IPS DF 6.9 (cell line): ENCODE results near the gene PRPS1.
"Not testable (repeated sequence)": the region's sequence is repeated elsewhere in the genome, so short reads cannot be mapped to it uniquely, and the experiment has no call there.

Source experiments
- DNase-seq: peaks from one replicate; pipeline ENCODE4 v3.0.0-alpha.2; 2013; ENCODE audit warnings: low read depth, low spot score
- H3K27ac ChIP-seq: one replicate; pipeline ENCODE4 v1.5.1; 2013; ENCODE audit warnings: low read length, control low read depth
- H3K27me3 ChIP-seq: 2 replicates; pipeline ENCODE4 v1.6.1; 2013; ENCODE audit warnings: mild to moderate bottlenecking, low read length; ENCODE audit not compliant: control insufficient read depth, insufficient read depth
- H3K36me3 ChIP-seq: 2 replicates; pipeline ENCODE4 v1.6.1; 2013; ENCODE audit warnings: low read length; ENCODE audit not compliant: control insufficient read depth, insufficient read depth
- H3K4me1 ChIP-seq: 2 replicates; pipeline ENCODE4 v1.6.1; 2013; ENCODE audit warnings: low read length; ENCODE audit not compliant: control insufficient read depth, insufficient read depth
- H3K4me3 ChIP-seq: 2 replicates; pipeline ENCODE4 v1.5.1; 2013; ENCODE audit warnings: mild to moderate bottlenecking, low read length
- H3K9me3 ChIP-seq: 2 replicates; pipeline ENCODE4 v1.6.1; 2013; ENCODE audit warnings: low read length, inconsistent platforms; ENCODE audit not compliant: control insufficient read depth, insufficient read depth
- WGBS: extraction: QIAGEN DNeasy Blood & Tissue Kit; methylation state at CpG from one replicate; pipeline ENCODE4 v1.1.7; 2013; ENCODE audit warnings: mixed read lengths, missing lambda C conversion rate; ENCODE audit not compliant: insufficient read length, insufficient coverage; 5-methylcytosine and 5-hydroxymethylcytosine counted together

PRPS1 gene

DNA sequence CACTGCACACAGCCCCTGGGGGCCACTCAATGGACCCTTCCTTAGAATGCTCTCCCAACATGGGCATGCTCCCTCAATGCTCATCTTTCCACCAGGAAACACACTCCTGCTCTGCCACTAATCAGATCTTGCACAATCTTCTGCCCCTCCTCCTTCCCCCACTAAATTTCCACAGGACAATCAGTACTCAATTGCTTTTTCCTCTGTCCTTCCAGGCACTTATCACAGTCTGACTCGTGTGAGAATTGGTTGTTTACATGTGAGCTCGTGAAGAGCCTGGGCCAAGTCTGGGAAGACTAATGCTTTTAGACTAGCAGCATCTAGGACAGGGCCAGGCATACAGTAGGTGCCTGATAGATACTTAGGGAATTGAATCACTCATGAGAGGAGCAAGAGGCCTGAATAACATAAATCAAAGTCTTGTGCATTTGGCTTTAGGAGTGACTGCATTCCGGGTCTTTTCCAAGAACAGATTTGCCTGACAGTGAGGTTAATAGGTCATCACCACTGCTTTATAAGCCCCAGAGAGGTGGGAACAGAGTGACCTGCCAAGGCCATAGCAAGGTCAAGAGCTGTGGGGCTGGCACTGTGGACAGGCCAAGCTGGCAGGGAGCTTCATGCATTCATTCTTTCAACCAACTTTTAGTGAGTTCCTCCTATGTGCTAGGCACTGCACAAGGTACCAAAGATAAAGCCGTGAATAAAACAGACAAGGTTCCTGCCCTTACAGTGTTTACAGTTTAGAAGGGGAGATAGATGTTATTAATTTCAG, 55.0 kb downstream of the PRPS1 start:
- WGBS: no CpG with 5 or more reads among the region's 4 CpGs

DNA sequence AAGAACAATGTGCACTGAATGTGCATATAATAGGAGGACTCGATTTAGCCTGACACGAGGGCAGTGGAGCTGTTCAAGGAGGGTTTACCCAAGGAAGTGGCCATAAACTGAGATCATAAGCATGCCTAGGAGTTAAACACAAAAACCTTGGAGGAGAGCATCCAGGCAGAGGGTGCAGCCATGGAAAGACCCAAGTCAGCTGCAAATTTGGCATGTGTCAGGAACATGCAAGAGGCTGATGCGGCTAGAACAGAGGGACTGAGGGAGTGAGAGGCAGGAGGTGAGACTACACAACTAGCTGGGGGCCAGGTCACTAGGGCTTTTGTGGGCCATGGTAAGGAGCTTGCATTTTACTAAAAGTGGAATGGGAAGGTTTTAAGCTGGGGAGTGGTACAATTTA, 55.6 kb downstream of the PRPS1 start:
- Histone ChIP-seq H3K27me3 (no peaks in the 10 kb centered on the region), H3K36me3 (no peaks in the 10 kb centered on the region), H3K27ac (no peak overlapping the region), H3K4me3 (no peak overlapping the region), H3K9me3 (no peaks in the 10 kb centered on the region), H3K4me1 (no peaks in the 10 kb centered on the region)
- DNase-seq: no peak
- no CpG with 5 or more reads among the region's 3 CpGs for WGBS

More for the DNA sequence above, 55.0 kb downstream of the PRPS1 start:
- H3K9me3 ChIP-seq: no peaks in the 10 kb centered on the region
- no peaks in the 10 kb centered on the region for H3K36me3 ChIP-seq
- no peak for DNase-seq
- no peaks in the 10 kb centered on the region for H3K27me3 ChIP-seq
- H3K27ac ChIP-seq: no peak overlapping the region
- no peak overlapping the region for H3K4me3 ChIP-seq
- H3K4me1 ChIP-seq: no peaks in the 10 kb centered on the region

DNA sequence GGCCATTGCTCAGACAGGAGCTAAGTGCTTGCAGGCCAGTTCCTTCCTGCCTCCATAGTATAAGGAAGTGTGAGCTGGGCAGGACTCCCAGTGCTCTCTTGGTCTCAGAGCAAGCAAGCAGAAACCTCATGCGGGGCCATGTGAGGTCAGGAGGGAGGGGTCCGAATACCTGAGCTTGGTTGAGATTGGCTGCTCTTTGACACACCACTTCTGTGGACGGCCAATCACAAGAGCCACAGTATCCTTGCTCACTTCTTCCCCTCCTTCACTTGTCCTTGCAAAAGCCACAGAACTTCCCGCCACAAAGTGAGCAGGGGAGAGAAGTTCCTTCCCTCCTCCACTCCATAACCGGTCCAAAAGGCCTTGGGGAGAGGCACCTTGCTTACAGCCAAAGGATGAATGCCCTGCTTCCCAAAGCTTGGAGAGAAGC, 56.7 kb downstream of the PRPS1 start:
- no peak overlapping the region for H3K27ac ChIP-seq
- no peak for DNase-seq
- no CpG with 5 or more reads among the region's 5 CpGs for WGBS

DNA sequence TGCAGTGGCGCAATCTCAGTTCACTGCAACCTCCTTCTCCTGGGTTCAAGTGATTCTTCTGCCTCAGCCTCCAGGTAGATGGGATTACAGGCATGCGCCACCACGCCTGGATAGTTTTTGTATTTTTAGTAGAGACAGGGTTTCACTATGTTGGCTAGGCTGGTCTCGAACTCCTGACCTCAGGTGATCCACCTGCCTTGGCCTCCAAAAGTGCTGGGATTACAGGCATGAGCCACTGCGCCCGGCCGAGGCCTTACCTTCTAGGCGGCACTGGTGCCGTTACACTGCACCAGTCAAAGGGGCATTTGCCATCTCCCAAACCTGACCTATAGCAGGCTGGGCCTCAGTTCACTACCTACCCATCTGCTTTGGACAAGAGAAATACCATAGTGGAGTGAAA, 57.3 kb downstream of the PRPS1 start:
- H3K36me3 ChIP-seq, DNase-seq, H3K27ac ChIP-seq, H3K4me1 ChIP-seq, H3K27me3 ChIP-seq, H3K4me3 ChIP-seq, H3K9me3 ChIP-seq: not testable (repeated sequence)
- WGBS: no CpG with 5 or more reads among the region's 9 CpGs

More for the DNA sequence above, 56.7 kb downstream of the PRPS1 start:
- no peaks in the 10 kb centered on the region for H3K9me3 ChIP-seq
- H3K4me1 ChIP-seq: no peaks in the 10 kb centered on the region
- no peaks in the 10 kb centered on the region for H3K27me3 ChIP-seq
- no peak overlapping the region for H3K4me3 ChIP-seq
- H3K36me3 ChIP-seq: no peaks in the 10 kb centered on the region

DNA sequence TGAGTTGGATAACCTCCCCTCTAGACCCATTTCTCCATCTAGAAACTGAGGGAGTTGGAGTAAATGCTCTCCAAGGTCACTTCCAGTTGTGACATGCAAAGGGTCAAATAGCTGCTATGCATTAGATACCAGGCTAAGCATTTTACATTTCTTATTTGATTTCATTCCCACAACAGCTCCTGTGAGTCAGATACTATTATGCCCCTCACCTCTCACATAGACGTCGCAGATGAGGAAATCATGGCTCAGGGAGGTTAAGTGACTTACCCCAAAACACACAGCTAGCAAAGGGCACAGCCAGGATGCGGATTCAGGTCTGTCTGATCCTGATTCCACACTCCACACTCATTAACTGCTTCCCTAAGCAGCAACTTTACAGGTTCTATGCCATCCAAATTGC, 57.7 kb downstream of the PRPS1 start:
- H3K27me3 ChIP-seq: no peaks in the 10 kb centered on the region
- no peak for DNase-seq
- H3K9me3 ChIP-seq: no peaks in the 10 kb centered on the region
- H3K4me3 ChIP-seq: no peak overlapping the region
- H3K4me1 ChIP-seq: no peaks in the 10 kb centered on the region
- no CpG with 5 or more reads among the region's 3 CpGs for WGBS
- no peak overlapping the region for H3K27ac ChIP-seq
- H3K36me3 ChIP-seq: no peaks in the 10 kb centered on the region

DNA sequence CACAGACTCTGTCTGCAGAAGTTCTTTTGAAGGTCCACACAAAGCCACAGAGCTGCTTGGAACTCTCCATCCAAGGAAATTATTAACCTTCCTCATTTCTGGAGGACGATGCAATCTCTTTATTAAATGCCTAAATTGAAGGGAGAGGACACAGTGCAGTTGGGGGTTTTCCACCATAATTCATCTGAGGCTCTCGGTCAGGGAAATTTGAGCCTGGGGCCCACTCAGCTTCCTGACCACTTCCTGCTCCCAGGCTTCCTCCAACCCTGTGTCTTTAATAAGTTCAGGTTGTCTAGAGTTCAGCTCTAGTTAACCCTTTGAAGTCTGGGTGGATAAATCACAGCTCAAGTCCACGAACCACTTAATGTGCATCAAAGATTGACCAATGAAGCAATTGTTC, 58.5 kb downstream of the PRPS1 start:
- H3K9me3 ChIP-seq: no peaks in the 10 kb centered on the region
- no peaks in the 10 kb centered on the region for H3K27me3 ChIP-seq
- DNase-seq: no peak
- no peak overlapping the region for H3K4me3 ChIP-seq
- no peaks in the 10 kb centered on the region for H3K4me1 ChIP-seq
- no peaks in the 10 kb centered on the region for H3K36me3 ChIP-seq
- no CpG with 5 or more reads among the region's 3 CpGs for WGBS
- H3K27ac ChIP-seq: no peak overlapping the region

DNA sequence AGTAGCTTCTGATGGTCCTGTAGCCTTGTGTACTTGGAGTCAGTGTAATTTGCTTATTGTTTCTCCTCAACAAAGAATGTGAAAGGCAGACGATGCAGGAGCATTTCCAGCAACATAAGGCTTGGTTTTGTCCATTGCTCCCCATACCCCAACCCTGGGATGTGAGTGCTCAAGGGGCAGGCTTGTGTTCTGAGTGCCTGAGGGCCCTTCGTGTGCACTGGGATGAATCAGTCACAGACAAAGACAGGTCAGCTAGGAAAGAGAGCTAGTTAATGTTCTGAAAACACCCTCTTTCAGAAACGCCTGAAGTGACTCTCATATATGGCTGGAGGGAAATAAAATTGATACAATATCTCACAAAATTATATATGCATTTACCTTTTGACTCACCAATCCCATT, 59.1 kb downstream of the PRPS1 start:
- no peak for DNase-seq
- no peak overlapping the region for H3K27ac ChIP-seq
- WGBS: no CpG with 5 or more reads among the region's 3 CpGs
- no peaks in the 10 kb centered on the region for H3K36me3 ChIP-seq
- H3K4me3 ChIP-seq: no peak overlapping the region
- H3K9me3 ChIP-seq: no peaks in the 10 kb centered on the region
- no peaks in the 10 kb centered on the region for H3K4me1 ChIP-seq
- no peaks in the 10 kb centered on the region for H3K27me3 ChIP-seq

DNA sequence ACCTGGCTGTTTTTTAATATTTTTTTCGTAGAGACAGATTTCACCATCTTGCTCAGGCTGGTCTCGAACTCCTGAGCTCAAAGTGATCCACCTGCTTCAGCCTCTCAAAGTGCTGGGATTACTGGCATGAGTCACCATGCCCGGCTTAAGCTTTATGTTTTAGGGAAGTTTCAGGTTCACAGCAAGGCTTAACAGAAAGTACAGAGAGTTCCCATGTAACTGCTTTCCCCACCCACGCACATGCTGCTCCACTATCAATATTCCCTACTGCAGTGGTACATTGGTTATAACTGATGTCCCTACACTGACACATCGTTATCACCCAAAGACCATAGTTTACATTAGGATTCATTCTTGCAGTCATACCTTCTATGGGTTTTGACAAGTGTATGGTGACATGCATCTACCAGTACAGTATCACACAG, 62.7 kb downstream of the PRPS1 start:
- no CpG with 5 or more reads among the region's 5 CpGs for WGBS
- H3K4me1 ChIP-seq: no peaks in the 10 kb centered on the region
- no peak for DNase-seq
- no peak overlapping the region for H3K4me3 ChIP-seq
- no peaks in the 10 kb centered on the region for H3K9me3 ChIP-seq
- H3K36me3 ChIP-seq: no peaks in the 10 kb centered on the region
- H3K27ac ChIP-seq: no peak overlapping the region
- H3K27me3 ChIP-seq: no peaks in the 10 kb centered on the region

DNA sequence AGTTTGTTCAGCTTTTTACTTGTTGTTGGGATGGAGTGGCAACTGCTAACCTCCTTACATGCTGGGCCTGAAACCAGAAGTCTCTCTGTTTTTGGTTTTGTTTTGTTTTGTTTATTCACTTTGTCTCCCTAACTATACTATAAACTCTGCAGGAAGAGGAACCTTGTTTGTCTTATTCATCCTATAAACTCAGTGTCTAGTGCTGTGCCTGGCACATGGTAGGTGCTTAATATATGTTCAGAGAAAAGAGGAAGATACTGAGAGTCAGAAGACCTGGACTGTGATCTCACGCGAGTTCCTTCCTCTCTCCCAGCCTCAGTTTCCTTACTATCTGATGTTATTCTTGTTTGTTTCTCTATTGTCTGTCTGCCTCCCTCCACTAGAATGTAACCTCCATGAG, 71.3 kb downstream of the PRPS1 start:
- H3K36me3 ChIP-seq: no peaks in the 10 kb centered on the region
- no peak overlapping the region for H3K4me3 ChIP-seq
- no peaks in the 10 kb centered on the region for H3K27me3 ChIP-seq
- no peaks in the 10 kb centered on the region for H3K9me3 ChIP-seq
- no peak overlapping the region for H3K27ac ChIP-seq
- no CpG with 5 or more reads among the region's 2 CpGs for WGBS
- peaks cover 2% of the 10 kb centered on the region for H3K4me1 ChIP-seq
- no peak for DNase-seq

DNA sequence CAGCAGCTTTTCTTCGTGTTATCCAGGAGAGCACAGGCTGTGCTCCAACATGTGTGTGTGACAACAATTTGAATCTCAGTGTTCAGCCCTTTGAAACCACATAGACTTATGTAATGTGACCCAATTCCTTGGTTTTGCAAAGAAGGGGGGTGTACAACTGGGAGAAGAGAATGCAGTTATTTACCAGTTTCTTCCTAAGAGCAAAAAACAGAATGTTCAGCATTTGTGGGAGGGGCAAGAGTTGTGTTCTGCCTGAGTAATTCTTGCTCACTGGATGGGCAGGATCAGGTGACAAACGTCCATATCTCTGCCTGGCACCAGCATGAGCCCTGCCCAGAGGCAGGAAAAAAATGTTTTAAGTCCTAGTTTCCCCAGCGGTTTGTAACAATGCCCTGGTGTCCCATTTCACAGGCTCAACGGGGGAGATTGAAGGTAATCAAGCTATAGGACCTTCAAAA, 72.0 kb downstream of the PRPS1 start:
- no CpG with 5 or more reads among the region's 4 CpGs for WGBS
- peaks cover 2% of the 10 kb centered on the region for H3K4me1 ChIP-seq
- no peaks in the 10 kb centered on the region for H3K9me3 ChIP-seq
- H3K27ac ChIP-seq: no peak overlapping the region
- DNase-seq: no peak
- H3K27me3 ChIP-seq: no peaks in the 10 kb centered on the region
- H3K36me3 ChIP-seq: no peaks in the 10 kb centered on the region
- H3K4me3 ChIP-seq: no peak overlapping the region
